HG02571 (cell line): ENCODE data around the gene DOC2A.
"Not testable (repeated sequence)": the region's sequence is repeated elsewhere in the genome, so short reads cannot be mapped to it uniquely, and the experiment has no call there.

Experiments used
- ATAC-seq: cut with Tn5 transposase; IDR thresholded peaks from one replicate; pipeline ENCODE4 v1.9.1; 2021; ENCODE audit warnings: mild to moderate bottlenecking, moderate library complexity; ENCODE audit not compliant: unreplicated experiment

DOC2A gene

GRCh38 chr16:29973384-29974246, 37.2 kb downstream of the DOC2A start, which contains the start of gene TAOK2:
Gene TAOK2, plus strand, starts transcription at chr16:29973868. Its CDS starts 3,905 bp downstream, at chr16:29977773.
- peak; percentile 91 for ATAC-seq

- ATAC-seq, result no peak
These were observed 37.8 kb downstream of the DOC2A start for GRCh38 chr16:29972992-29973383.

- no peak for ATAC-seq
These were observed 38.3 kb downstream of the DOC2A start for GRCh38 chr16:29972500-29972899.

GRCh38 chr16:29971304-29971703, 39.5 kb downstream of the DOC2A start:
- no peak for ATAC-seq

GRCh38 chr16:29968205-29968604, 42.6 kb downstream of the DOC2A start:
- ATAC-seq, result no peak

- no peak for ATAC-seq
These were observed 47.6 kb downstream of the DOC2A start for GRCh38 chr16:29963021-29963743.

GRCh38 chr16:29962344-29962994, 48.4 kb downstream of the DOC2A start:
- no peak for ATAC-seq

- ATAC-seq, result peak; percentile 84
These were observed 49.1 kb downstream of the DOC2A start, which contains the start of gene TMEM219 for GRCh38 chr16:29961479-29962343. Gene TMEM219, plus strand, starts transcription at chr16:29962079. Its CDS starts 1,065 bp downstream, at chr16:29963144.

GRCh38 chr16:29961127-29961478, 49.7 kb downstream of the DOC2A start:
- ATAC-seq, result no peak

GRCh38 chr16:29959821-29960220, 51.0 kb downstream of the DOC2A start:
- not testable (repeated sequence) for ATAC-seq

- no peak for ATAC-seq
These were observed 51.5 kb downstream of the DOC2A start for GRCh38 chr16:29959293-29959692.

GRCh38 chr16:29958756-29959155, 52.1 kb downstream of the DOC2A start:
- ATAC-seq, result no peak
